ENCODE results near the gene ITPR2. TPM values are rescaled to one million over a fixed set of nuclear protein-coding genes. Genes with fewer than 3 reads are reported as not detected.

ITPR2 gene
- total RNA-seq, 1 experiment from 2014 or later: 14.3 TPM

DNA sequence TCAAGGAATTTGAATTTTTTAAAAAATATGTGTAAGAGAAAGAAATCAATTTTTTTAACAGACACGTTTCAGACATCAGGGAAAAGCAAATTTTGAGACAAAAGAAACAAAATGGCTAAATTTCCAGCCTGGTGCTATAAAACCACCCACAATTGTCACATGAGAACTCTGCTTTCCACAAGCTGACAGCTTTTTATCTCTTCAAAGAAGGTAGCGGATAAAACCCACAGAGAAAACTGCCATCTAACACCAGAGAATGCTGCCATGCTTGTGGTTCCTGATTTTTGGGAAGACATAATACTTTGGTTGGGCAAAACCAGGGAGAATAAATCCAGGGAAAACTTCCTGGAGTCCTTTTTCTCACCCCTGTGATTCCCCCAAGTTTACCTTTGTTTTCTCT lies 10.3 kb upstream of the ITPR2 start:
- POLR2A ChIA-PET: interaction anchor here (0.7 to 2.9 kb wide), 2 partner anchors 10 to 12 kb away, joined by 4 to 17 read pairs; partner anchors contain the start of gene ITPR2
- H3K4me1 Mint-ChIP-seq (ENCODE audit: insufficient read depth, unreplicated experiment): no peaks in the 10 kb centered on the region
- DNase-seq (ENCODE audit: unreplicated experiment): no peak

DNA sequence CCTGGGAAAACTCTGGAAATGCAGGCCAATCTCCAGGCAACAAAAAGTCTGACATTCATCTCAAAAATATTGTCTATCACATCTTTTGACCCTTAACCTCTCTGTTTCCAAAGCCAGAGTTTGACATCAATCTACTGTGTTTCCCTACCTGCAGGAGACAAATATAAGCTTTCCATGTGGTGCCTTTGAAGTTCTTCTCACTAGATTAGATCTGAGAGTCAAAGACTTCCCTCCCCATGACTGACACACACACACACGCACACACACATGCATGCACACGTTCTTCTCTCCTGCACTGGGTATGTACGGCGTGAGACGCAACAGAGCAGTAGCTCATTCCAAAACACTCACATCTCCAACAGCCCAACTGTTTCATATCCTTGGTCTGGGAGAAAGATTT lies 8.1 kb upstream of the ITPR2 start:
- H3K27ac Mint-ChIP-seq (ENCODE audit: low read depth, unreplicated experiment): no peak overlapping the region

More for the DNA sequence above, 10.3 kb upstream of the ITPR2 start:
- Mint-ChIP-seq H3K9me3 (ENCODE audit: unreplicated experiment) (no peaks in the 10 kb centered on the region), H3K4me3 (ENCODE audit: unreplicated experiment) (no peak overlapping the region), H3K36me3 (ENCODE audit: insufficient read depth, unreplicated experiment) (no peaks in the 10 kb centered on the region), H3K27me3 (ENCODE audit: insufficient read depth, unreplicated experiment) (no peaks in the 10 kb centered on the region), H3K27ac (ENCODE audit: low read depth, unreplicated experiment) (no peak overlapping the region)
- TF ChIP-seq, protein P1, sequence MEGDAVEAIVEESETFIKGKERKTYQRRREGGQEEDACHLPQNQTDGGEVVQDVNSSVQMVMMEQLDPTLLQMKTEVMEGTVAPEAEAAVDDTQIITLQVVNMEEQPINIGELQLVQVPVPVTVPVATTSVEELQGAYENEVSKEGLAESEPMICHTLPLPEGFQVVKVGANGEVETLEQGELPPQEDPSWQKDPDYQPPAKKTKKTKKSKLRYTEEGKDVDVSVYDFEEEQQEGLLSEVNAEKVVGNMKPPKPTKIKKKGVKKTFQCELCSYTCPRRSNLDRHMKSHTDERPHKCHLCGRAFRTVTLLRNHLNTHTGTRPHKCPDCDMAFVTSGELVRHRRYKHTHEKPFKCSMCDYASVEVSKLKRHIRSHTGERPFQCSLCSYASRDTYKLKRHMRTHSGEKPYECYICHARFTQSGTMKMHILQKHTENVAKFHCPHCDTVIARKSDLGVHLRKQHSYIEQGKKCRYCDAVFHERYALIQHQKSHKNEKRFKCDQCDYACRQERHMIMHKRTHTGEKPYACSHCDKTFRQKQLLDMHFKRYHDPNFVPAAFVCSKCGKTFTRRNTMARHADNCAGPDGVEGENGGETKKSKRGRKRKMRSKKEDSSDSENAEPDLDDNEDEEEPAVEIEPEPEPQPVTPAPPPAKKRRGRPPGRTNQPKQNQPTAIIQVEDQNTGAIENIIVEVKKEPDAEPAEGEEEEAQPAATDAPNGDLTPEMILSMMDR (IDR thresholded peaks at IDR 0.05; ENCODE audit: unreplicated experiment): no peak
- intact Hi-C loops (cut with micrococcal nuclease): loop anchor here (10.0 kb wide), 1 partner anchor 749 kb away; no protein-coding TSS in a partner anchor
- BruUV-seq (replicated peaks): no TSS peak
- CTCF ChIA-PET: interaction anchor here (0.6 to 2.8 kb wide), 8 partner anchors 10 to 107 kb away, joined by 3 to 20 read pairs (median 4); partner anchors contain the start of gene ITPR2

DNA sequence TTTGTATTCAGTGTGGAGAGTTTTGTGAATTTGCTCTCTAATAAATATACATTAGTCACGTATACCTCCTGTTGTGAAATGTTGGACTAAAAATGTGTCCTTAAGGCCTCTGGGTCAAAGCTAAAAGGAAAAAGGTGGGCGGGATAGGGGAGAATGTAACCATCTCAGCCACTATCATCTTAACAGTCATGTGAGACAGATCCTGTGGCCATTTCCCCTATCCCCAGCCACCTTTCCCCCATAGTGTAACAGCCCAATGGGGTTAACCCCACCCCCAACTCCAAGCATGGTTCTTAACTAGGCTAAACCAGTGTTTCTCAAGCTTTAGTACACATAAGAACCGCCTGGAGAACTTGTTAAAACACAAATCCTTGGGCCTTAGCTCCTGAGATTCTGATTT lies 6.5 kb upstream of the ITPR2 start:
- no peak for DNase-seq (ENCODE audit: unreplicated experiment)
- Mint-ChIP-seq H3K36me3 (ENCODE audit: insufficient read depth, unreplicated experiment) (no peaks in the 10 kb centered on the region), H3K27ac (ENCODE audit: low read depth, unreplicated experiment) (no peak overlapping the region), H3K27me3 (ENCODE audit: insufficient read depth, unreplicated experiment) (no peaks in the 10 kb centered on the region), H3K4me1 (ENCODE audit: insufficient read depth, unreplicated experiment) (no peaks in the 10 kb centered on the region), H3K4me3 (ENCODE audit: unreplicated experiment) (no peak overlapping the region), H3K9me3 (ENCODE audit: unreplicated experiment) (no peaks in the 10 kb centered on the region)
- no TSS peak for BruUV-seq (replicated peaks)
- ChIA-PET POLR2A (interaction anchor here (0.7 kb wide), 1 partner anchor 104 kb away, joined by 3 read pairs; no protein-coding TSS in a partner anchor), CTCF (interaction anchor here (0.7 kb wide), 1 partner anchor 24 kb away, joined by 3 read pairs; no protein-coding TSS in a partner anchor)
- TF ChIP-seq, protein P1 (IDR thresholded peaks at IDR 0.05; ENCODE audit: unreplicated experiment): no peak
- intact Hi-C loops (cut with micrococcal nuclease): no loop called here

More for the DNA sequence above, 8.1 kb upstream of the ITPR2 start:
- Mint-ChIP-seq H3K4me3 (ENCODE audit: unreplicated experiment) (no peak overlapping the region), H3K36me3 (ENCODE audit: insufficient read depth, unreplicated experiment) (no peaks in the 10 kb centered on the region), H3K9me3 (ENCODE audit: unreplicated experiment) (no peaks in the 10 kb centered on the region), H3K4me1 (ENCODE audit: insufficient read depth, unreplicated experiment) (no peaks in the 10 kb centered on the region), H3K27me3 (ENCODE audit: insufficient read depth, unreplicated experiment) (no peaks in the 10 kb centered on the region)
- intact Hi-C loops (cut with micrococcal nuclease): loop anchor here (10.0 kb wide), 1 partner anchor 746 kb away; no protein-coding TSS in a partner anchor
- BruUV-seq (replicated peaks): no TSS peak
- ChIA-PET POLR2A (no interaction called here), CTCF (interaction anchor here (2.4 kb wide), 1 partner anchor 44 kb away, joined by 10 read pairs; no protein-coding TSS in a partner anchor)
- TF ChIP-seq, protein P1 (IDR thresholded peaks at IDR 0.05; ENCODE audit: unreplicated experiment): no peak
- no peak for DNase-seq (ENCODE audit: unreplicated experiment)

DNA sequence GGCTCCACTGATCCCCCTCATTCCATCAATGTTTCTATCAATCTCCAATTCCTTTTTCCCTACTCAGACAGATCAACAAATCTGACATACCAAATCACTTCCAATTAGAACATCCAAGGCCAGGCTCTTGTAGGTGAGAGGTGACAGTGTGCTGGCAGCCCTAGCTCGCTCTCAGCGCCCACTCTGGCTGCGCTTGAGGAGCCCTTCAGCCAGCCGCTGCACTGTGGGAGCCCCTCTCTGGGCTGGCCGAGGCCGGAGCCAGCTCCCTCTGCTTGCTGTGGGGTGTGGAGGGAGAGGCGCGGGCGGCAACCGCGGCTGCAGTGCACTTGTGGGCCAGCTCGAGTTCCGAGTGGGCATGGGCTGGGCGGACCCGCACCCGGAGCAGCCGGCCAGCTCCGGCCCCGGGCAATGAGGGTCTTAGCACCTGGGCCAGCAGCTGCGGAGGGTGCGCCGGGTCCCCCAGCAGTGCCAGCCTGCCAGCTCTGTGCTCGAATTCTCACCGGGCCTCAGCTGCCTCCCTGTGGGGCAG lies 6.0 kb upstream of the ITPR2 start:
- Mint-ChIP-seq H3K9me3 (ENCODE audit: unreplicated experiment) (no peaks in the 10 kb centered on the region), H3K4me1 (ENCODE audit: insufficient read depth, unreplicated experiment) (no peaks in the 10 kb centered on the region), H3K36me3 (ENCODE audit: insufficient read depth, unreplicated experiment) (no peaks in the 10 kb centered on the region), H3K4me3 (ENCODE audit: unreplicated experiment) (no peak overlapping the region), H3K27me3 (ENCODE audit: insufficient read depth, unreplicated experiment) (no peaks in the 10 kb centered on the region), H3K27ac (ENCODE audit: low read depth, unreplicated experiment) (no peak overlapping the region)
- ChIA-PET POLR2A (interaction anchor here (0.7 kb wide), 1 partner anchor 103 kb away, joined by 3 read pairs; no protein-coding TSS in a partner anchor), CTCF (no interaction called here)
- BruUV-seq (replicated peaks): no TSS peak
- TF ChIP-seq, protein P1 (IDR thresholded peaks at IDR 0.05; ENCODE audit: unreplicated experiment): no peak
- intact Hi-C loops (cut with micrococcal nuclease): no loop called here
- no peak for DNase-seq (ENCODE audit: unreplicated experiment)
